IPS DF 6.9 (cell line): ENCODE results near the gene IFNA8.

Experiments
- DNase-seq: peaks from one replicate; pipeline ENCODE4 v3.0.0-alpha.2; 2013; ENCODE audit warnings: low read depth, low spot score
- H3K27ac ChIP-seq: one replicate; pipeline ENCODE4 v1.5.1; 2013; ENCODE audit warnings: low read length, control low read depth
- H3K27me3 ChIP-seq: 2 replicates; pipeline ENCODE4 v1.6.1; 2013; ENCODE audit warnings: mild to moderate bottlenecking, low read length; ENCODE audit not compliant: control insufficient read depth, insufficient read depth
- H3K36me3 ChIP-seq: 2 replicates; pipeline ENCODE4 v1.6.1; 2013; ENCODE audit warnings: low read length; ENCODE audit not compliant: control insufficient read depth, insufficient read depth
- H3K4me1 ChIP-seq: 2 replicates; pipeline ENCODE4 v1.6.1; 2013; ENCODE audit warnings: low read length; ENCODE audit not compliant: control insufficient read depth, insufficient read depth
- H3K4me3 ChIP-seq: 2 replicates; pipeline ENCODE4 v1.5.1; 2013; ENCODE audit warnings: mild to moderate bottlenecking, low read length
- H3K9me3 ChIP-seq: 2 replicates; pipeline ENCODE4 v1.6.1; 2013; ENCODE audit warnings: low read length, inconsistent platforms; ENCODE audit not compliant: control insufficient read depth, insufficient read depth
- WGBS: extraction: QIAGEN DNeasy Blood & Tissue Kit; methylation state at CpG from one replicate; pipeline ENCODE4 v1.1.7; 2013; ENCODE audit warnings: mixed read lengths, missing lambda C conversion rate; ENCODE audit not compliant: insufficient read length, insufficient coverage; 5-methylcytosine and 5-hydroxymethylcytosine counted together

IFNA8 gene

GRCh38 chr9:21398955-21399489 is 9.9 kb upstream of the IFNA8 start:
- WGBS: no CpG with 5 or more reads among the region's 5 CpGs
- Histone ChIP-seq H3K27me3 (peaks cover 4% of the 10 kb centered on the region; the same call in 1 of the 2 replicates), H3K36me3 (no peaks in the 10 kb centered on the region)

DNA sequence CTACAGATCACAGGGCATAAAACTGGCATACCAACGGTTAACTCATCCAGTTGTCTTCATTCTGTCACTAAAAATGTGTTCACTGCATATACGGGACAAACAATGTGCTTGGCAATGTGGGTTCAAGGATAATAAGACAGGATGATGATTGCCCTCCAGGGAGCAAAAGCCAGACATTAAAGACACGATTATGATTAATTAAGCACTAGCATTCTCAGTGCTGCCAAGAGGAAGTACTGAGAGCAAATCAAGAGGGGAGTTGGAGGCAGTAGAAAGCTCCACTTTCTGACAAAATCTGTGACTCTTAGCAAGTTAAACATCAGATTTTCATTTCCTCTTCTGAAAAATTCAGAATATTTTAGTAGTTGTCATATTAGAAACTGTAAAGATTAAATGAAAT is 9.0 kb upstream of the IFNA8 start:
- no peaks in the 10 kb centered on the region for H3K9me3 ChIP-seq
- peaks cover 4% of the 10 kb centered on the region; the same call in 1 of the 2 replicates for H3K27me3 ChIP-seq
- no peak for DNase-seq
- no peak overlapping the region for H3K27ac ChIP-seq
- no peaks in the 10 kb centered on the region; the same call in 1 of the 2 replicates for H3K4me1 ChIP-seq
- WGBS: no CpG with 5 or more reads among the region's 3 CpGs
- no peaks in the 10 kb centered on the region for H3K36me3 ChIP-seq
- no peak overlapping the region for H3K4me3 ChIP-seq

More at GRCh38 chr9:21398955-21399489, 9.9 kb upstream of the IFNA8 start:
- no peaks in the 10 kb centered on the region for H3K9me3 ChIP-seq
- no peaks in the 10 kb centered on the region; the same call in 1 of the 2 replicates for H3K4me1 ChIP-seq
- no peak overlapping the region for H3K27ac ChIP-seq
- no peak overlapping the region for H3K4me3 ChIP-seq
- DNase-seq: no peak

DNA sequence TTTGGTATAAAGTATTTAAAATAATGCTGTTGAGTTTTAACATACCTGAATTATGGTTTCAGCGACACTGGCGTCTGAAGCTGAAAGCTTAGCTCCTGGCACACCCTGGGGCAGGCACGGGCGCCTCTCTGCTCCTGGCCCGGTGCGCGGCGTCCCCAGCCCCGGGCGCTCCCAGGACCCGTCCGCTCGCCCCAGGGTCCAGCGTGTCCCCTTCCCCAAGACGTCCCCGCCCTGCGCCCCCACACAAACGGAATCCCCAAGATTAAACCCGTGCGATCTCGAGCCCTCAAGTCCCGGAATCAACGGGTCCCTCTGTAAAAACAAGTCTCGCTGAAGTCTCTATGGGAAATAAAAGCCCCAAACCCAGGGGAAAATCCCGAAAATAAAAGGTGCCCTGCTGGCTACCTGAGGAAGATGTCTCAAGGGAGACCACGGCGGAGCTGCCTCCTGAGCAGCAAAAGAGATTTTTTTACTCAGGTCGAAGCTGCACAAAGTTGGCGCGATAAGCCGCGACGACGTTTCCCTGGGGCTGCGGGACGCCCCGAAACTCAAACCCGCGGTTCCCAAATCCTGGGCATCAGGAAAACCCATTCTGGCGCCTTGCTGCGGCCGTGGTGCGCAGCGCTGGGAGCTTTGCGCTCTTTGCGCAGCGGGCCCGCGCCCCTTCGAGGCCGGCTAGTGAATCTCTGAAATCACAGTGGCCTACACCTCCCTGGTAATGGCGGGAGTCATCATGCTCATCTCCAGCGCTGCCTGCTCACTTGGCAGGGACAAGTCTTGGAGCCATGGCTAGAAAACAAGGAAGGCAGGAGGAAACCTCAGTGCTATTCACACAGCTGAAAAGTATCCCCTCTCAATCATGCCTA is 6.3 kb upstream of the IFNA8 start:
- peak; percentile 39 for DNase-seq
- Histone ChIP-seq H3K36me3 (no peaks in the 10 kb centered on the region), H3K9me3 (no peaks in the 10 kb centered on the region), H3K27ac (no peak overlapping the region), H3K27me3 (peaks cover 1% of the 10 kb centered on the region; the same call in 1 of the 2 replicates), H3K4me3 (peak overlapping the region; percentile 6; the same call in 1 of the 2 replicates), H3K4me1 (no peaks in the 10 kb centered on the region)
- WGBS: no CpG with 5 or more reads among the region's 53 CpGs

GRCh38 chr9:21404146-21404545 is 4.8 kb upstream of the IFNA8 start:
- Histone ChIP-seq H3K9me3 (no peaks in the 10 kb centered on the region), H3K27ac (no peak overlapping the region), H3K27me3 (peaks cover 1% of the 10 kb centered on the region; the same call in 1 of the 2 replicates), H3K4me3 (no peak overlapping the region), H3K36me3 (no peaks in the 10 kb centered on the region), H3K4me1 (no peaks in the 10 kb centered on the region)
- DNase-seq: no peak
- WGBS: no CpG with 5 or more reads among the region's 3 CpGs

DNA sequence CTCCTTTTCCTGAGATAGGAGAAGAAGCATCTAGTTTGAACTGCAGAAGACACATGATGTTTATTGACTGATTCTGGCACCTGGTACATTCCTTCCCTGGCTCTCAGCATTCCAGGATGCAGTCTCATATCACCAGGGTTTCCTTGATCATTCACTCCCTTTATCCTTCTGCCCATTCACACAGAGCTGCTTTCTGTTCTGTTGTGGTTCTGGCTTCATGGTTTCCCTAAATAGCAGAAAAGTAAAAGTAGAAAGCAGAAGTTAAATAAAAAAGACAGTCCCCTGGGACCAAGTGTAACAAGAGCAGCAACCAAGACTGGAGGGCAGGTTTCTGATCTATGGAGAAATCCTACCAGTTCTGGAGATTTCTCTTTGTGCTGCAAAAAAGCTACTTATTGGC is 3.2 kb downstream of the IFNA8 start:
- H3K4me1 ChIP-seq: no peaks in the 10 kb centered on the region

GRCh38 chr9:21413151-21413550 is 4.2 kb downstream of the IFNA8 start:
- no peak overlapping the region for H3K27ac ChIP-seq
- H3K4me3 ChIP-seq: no peak overlapping the region
- H3K36me3 ChIP-seq: no peaks in the 10 kb centered on the region
- no peaks in the 10 kb centered on the region for H3K9me3 ChIP-seq
- no peak for DNase-seq
- no peaks in the 10 kb centered on the region for H3K27me3 ChIP-seq
- no CpG with 5 or more reads among the region's 4 CpGs for WGBS
- H3K4me1 ChIP-seq: no peaks in the 10 kb centered on the region

More for the DNA sequence above, 3.2 kb downstream of the IFNA8 start:
- no peaks in the 10 kb centered on the region for H3K27me3 ChIP-seq
- H3K27ac ChIP-seq: no peak overlapping the region
- no peak for DNase-seq
- no peak overlapping the region for H3K4me3 ChIP-seq
- no peaks in the 10 kb centered on the region for H3K36me3 ChIP-seq
- no peaks in the 10 kb centered on the region for H3K9me3 ChIP-seq

GRCh38 chr9:21413624-21414023 is 4.7 kb downstream of the IFNA8 start:
- no CpG with 5 or more reads among the region's 5 CpGs for WGBS

GRCh38 chr9:21414220-21414940 is 5.5 kb downstream of the IFNA8 start:
- no peak overlapping the region for H3K27ac ChIP-seq
- H3K36me3 ChIP-seq: no peaks in the 10 kb centered on the region
- no peaks in the 10 kb centered on the region for H3K27me3 ChIP-seq
- WGBS: no CpG with 5 or more reads among the region's 2 CpGs
- H3K4me3 ChIP-seq: no peak overlapping the region
- H3K9me3 ChIP-seq: no peaks in the 10 kb centered on the region
- no peaks in the 10 kb centered on the region for H3K4me1 ChIP-seq
- DNase-seq: no peak

More at GRCh38 chr9:21413624-21414023, 4.7 kb downstream of the IFNA8 start:
- no peak for DNase-seq
- no peak overlapping the region for H3K27ac ChIP-seq
- H3K4me1 ChIP-seq: no peaks in the 10 kb centered on the region
- no peaks in the 10 kb centered on the region for H3K27me3 ChIP-seq
- no peaks in the 10 kb centered on the region for H3K9me3 ChIP-seq
- no peaks in the 10 kb centered on the region for H3K36me3 ChIP-seq
- no peak overlapping the region for H3K4me3 ChIP-seq

- Histone ChIP-seq H3K27ac (no peak overlapping the region), H3K27me3 (no peaks in the 10 kb centered on the region), H3K4me1 (no peaks in the 10 kb centered on the region), H3K4me3 (no peak overlapping the region), H3K9me3 (no peaks in the 10 kb centered on the region), H3K36me3 (no peaks in the 10 kb centered on the region)
- no CpG with 5 or more reads among the region's 5 CpGs for WGBS
- no peak for DNase-seq
Observed at GRCh38 chr9:21415493-21416267, 6.8 kb downstream of the IFNA8 start.

DNA sequence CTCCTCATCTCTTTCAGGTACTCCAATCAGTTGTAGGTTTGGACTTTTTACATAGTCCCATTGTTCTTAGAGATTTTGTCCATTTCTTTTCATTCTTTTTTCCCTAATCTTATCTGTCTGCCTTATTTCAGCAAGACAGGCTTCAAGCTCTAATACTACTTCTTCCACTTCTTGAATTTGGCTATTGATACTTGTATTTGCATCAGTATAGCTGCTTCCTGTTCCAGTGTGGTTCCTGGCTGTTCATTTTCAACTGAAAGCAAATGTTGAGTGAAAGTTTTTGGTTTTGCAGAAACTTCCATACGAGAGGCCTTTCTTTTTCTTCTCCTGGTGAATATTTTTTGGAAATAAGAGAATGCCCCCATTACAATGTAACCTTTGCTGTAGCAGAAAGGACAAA is 19.3 kb downstream of the IFNA8 start:
- H3K9me3 ChIP-seq: no peaks in the 10 kb centered on the region
- no peak for DNase-seq
- no peaks in the 10 kb centered on the region for H3K27me3 ChIP-seq
- H3K36me3 ChIP-seq: no peaks in the 10 kb centered on the region
- H3K4me3 ChIP-seq: no peak overlapping the region
- no peaks in the 10 kb centered on the region; the same call in 1 of the 2 replicates for H3K4me1 ChIP-seq
- WGBS: no CpG with 5 or more reads among the region's 1 CpG
- no peak overlapping the region for H3K27ac ChIP-seq
